HG03039 (cell line): ENCODE data around the gene GNA12.
"Not testable (repeated sequence)": the region's sequence is repeated elsewhere in the genome, so short reads cannot be mapped to it uniquely, and the experiment has no call there.

Experiments used
- ATAC-seq: cut with Tn5 transposase; IDR thresholded peaks from one replicate; pipeline ENCODE4 v1.9.1; 2021; ENCODE audit warnings: mild to moderate bottlenecking, moderate library complexity; ENCODE audit not compliant: unreplicated experiment

The GNA12 gene

DNA sequence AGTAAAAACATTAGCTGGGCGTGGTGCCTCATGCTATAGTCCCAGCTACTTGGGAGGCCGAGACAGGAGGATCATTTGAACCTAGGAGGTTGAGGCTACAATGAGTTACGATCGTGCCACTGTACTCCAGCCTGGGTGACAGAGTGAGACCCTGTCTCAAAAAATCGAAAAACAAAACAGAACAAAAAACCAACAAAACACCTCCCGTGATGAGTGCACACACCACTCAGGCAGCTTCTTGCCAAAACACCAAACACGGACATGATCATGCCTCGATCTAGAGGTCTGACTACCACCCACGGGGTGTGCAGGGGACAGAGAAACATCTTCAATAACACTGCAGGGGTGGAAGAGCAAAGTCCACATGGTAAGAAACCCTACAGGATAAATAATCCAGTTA, 111.7 kb downstream of the GNA12 start:
- no peak for ATAC-seq

DNA sequence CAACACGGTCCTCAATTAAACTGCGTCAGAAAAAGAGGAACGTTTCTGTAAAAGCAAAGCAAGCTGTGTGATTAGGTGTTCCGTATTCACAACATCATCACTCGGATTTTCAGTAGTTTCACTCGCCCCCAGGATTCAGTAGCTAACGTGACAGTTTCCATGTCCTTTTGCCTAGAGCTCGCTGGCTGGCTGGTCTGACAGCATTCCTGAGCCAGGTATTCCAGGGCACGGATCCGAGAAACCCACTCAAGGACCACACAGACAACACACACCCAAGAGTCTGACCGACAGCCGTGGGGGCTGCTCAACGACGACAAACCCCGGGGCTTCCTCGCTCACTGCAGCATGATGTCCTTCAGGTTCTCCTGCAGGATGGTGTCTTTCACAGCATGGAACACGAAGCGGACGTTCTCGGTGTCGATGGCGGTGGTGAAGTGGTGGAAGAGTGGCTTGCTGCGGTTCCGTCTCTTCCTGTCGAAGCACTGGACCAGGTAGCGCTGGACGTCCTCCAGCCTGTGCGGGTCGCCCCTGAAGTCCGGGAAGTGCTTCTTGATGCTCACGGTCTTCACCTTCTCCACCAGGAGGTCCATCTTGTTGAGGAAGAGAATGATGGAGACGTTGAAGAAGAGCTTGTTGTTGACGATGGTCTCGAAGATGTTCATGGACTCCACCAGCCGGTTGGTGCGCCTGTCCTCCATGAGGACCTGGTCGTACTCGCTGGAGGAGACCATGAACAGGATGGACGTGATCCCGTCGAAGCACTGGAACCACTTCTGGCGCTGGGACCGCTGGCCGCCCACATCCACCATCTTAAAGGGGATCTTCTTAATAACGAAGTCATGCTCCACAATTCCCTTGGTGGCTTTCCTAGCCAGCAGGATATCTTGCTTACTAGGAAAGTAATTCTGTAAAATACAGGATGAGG, 113.0 kb downstream of the GNA12 start:
- ATAC-seq: no peak

DNA sequence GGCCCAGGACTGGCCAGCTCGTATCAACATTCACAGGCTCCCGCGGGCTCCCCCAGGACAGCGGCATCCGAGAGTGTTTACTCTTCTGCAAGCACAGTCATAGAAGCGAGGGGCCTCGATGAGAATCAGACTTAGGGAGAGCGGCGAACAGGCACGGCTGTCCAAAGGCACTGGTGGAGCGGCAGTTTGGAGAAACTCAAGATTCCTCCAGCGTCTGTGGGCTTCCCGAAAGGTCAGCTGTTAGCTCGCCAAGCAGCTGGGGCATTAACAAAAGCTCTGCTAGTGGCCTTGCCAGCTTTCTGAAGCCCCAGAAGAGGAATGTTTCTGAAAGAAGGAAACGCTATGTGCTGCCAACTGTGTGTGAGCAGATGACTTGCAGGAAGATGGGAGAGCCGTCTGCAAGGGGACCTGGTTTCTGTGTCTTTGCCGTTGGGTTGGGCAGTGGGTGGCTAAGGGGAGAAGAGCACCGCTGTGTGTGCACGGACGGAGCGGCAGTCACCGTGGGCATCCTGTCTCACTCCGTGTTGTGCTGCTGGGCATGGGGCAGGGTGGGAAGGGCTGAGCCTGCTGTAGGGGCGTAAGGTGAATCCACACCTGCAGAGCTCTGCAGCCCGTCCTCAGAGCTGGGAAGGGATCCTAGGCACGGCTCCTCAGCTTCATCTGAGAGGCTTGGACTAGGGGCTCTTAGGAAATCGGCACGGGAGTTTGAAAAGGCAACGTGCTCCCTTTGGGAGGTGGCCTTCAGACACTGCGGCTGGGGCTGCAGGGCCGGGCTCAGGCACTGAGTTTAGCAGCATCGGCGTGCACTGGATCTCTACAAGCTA, 114.0 kb downstream of the GNA12 start:
- ATAC-seq: no peak

- no peak for ATAC-seq
These were observed 114.8 kb downstream of the GNA12 start for GRCh38 chr7:2729031-2729892.

GRCh38 chr7:2728316-2729030, 115.6 kb downstream of the GNA12 start:
- no peak for ATAC-seq

- not testable (repeated sequence) for ATAC-seq
These were observed 116.9 kb downstream of the GNA12 start for GRCh38 chr7:2727206-2727605.

GRCh38 chr7:2726316-2727018, 117.6 kb downstream of the GNA12 start:
- no peak for ATAC-seq

DNA sequence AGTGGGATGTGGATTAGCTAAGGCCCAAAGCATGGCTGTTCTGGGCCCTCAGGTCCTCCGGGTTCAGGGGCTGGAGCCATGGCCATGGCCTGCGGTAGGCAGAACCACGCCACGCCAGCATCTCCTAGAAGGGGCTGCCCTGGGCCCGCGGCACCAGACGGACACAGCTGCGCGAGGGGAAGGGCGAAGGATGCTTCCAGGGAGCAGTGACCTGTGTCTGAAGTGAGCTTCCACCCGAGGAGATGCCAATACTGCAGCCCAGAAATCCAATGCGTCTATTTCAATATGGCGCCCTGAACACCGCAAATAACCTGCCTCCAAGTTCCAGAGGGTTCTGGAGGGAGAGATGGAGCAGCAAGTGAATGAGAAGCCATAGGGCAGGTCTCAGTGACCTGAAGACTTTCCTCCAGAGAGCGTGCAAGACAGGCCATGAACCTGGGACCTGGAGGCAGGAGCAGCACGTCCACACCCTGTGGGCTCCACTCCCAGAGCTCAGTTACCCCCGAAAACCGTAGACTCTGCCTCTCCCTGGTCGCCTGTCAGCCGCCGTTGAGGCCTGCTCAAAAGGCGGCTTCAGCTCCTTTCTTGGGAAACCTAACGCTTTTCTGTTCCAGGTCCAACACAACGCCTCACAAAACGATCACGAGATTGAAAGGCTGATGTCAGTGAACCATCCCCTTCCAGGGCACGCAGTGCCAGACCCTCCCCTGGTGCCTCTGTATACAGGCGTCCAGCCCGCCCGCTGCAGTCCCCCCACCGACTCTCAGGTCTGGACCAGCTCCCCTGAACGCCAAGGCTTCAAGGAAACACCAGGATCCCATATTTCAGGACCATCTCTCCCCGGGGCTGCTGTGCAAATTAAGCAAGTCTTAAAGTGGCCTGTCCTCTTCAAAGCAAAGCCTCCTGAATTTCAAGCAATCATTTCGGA, 118.7 kb downstream of the GNA12 start:
- no peak for ATAC-seq

DNA sequence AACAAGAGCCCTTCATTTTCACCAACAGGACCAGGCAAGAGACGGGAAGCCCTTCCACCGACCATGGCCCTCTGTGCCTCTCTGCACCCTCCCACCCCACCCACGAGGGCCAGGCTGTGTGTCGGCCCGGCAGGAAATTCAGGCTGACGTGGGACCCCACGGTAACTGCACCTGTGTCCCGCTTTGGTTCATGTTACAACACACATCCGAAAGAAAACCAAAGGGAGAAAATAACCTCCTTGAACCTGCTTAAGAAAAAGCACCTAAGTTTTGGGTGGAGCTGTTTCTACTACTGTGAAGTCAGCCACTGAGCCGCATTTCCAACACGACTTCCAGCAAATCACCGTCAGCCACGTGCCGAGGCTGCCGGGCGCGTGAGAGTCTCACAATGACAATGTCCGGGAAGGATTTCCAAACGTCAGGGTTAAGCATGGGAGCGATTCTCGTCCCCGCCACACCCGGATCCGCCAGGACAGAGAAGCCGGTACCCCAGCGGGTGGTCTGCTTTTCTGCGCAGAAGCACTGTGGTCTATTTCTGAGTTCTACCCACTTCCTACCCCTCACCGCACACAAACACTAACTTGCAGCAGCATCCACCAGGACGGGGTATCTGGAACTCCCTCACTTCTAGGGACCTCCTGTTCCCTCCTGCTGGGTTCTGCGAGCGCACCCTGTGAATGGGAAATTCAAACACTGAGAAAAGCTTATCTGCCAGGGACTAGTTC, 119.5 kb downstream of the GNA12 start:
- no peak for ATAC-seq

- ATAC-seq: not testable (repeated sequence)
These were observed 120.1 kb downstream of the GNA12 start for GRCh38 chr7:2724036-2724435.

- no peak for ATAC-seq
These were observed 120.8 kb downstream of the GNA12 start for GRCh38 chr7:2723138-2723850.

- no peak for ATAC-seq
These were observed 121.5 kb downstream of the GNA12 start for GRCh38 chr7:2722591-2722990.

DNA sequence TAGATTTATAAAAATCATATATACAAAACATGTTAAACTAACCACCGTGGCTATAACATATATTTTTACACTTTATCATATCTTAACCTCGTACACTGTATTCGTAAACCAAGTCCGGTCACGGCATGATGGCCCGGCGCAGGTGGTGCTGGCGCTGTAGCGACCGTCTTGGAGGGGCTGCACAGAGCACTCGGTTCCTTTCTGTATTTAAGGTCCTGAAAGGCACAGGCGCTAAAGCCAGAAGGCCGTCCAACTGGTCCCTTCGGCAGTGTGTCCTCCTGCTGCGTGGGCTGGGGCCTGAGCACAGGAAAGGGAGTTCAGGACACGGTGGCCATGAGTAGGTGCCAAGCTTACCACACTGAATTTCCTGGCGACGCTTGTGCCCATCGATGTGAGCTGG, 122.3 kb downstream of the GNA12 start:
- ATAC-seq: no peak

DNA sequence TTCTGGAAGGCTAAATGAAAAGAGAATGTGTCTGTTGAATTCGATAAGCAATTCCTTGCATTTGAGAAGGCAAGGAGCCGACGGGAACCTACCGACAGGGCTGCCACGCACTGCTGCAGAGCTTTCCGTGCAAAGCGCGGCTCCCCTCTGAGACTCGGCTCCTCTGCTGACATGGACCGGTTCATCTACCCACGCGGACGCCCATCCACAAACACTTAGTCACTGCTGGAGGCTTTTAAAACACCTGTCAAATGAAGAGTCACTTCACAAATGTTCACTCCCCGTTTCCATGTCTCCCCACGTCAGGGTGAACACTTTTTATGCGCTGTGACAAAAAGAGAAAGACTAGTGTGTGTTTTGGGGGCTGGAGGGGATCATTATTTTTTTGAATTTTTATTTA, 124.1 kb downstream of the GNA12 start:
- ATAC-seq: no peak

DNA sequence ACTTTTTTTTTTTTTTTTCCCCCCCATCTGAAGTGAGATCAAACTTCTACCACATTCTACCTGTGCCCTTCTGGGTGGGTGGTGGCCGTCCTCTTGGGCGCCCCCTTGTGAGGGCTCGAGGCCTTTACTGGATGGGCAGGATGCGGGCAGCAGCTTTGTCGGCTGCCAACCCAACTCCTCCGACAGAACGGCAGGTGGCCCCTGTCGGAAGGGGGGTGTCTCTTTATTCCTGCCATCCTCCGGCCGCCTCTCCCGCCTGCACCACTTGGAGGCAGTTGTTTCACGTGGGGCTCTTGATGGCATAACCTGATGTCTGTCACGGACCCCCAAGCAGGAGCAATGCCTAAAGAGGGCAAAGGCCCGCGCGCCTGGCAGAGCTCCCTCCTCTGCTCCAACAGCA, 125.1 kb downstream of the GNA12 start:
- no peak for ATAC-seq

- ATAC-seq: no peak
These were observed 125.7 kb downstream of the GNA12 start for GRCh38 chr7:2718296-2718965.
